ENCODE data around the gene SLC25A19.

Gene SLC25A19

GRCh38 chr17:75228847-75229246, 60.4 kb downstream of the SLC25A19 start:
- no peak for TF ChIP-seq EZH2phosphoT487 (IDR thresholded peaks at IDR 0.05; ENCODE audit: low read depth)
- no peak for TF ChIP-seq CTCF (IDR thresholded peaks at IDR 0.05; ENCODE audit: low read depth, low read length)
- Histone ChIP-seq H3K9me3 (ENCODE audit: insufficient read depth, low read length) (no peaks in the 10 kb centered on the region), H3K79me2 (ENCODE audit: low read length) (no peaks in the 10 kb centered on the region), H3K27me3 (ENCODE audit: low read depth, low read length) (no peaks in the 10 kb centered on the region), H3K27ac (ENCODE audit: low read length) (no peak overlapping the region), H3K4me3 (ENCODE audit: low read length) (no peak overlapping the region), H3K4me1 (ENCODE audit: low read length) (no peaks in the 10 kb centered on the region), H4K20me1 (ENCODE audit: insufficient read depth, low read length) (no peaks in the 10 kb centered on the region), H3K9ac (ENCODE audit: low read length) (no peak overlapping the region), H3K36me3 (replicated peaks; ENCODE audit: low read depth, low read length) (peaks cover 57% of the 10 kb centered on the region), H2AFZ (ENCODE audit: low read depth, low read length) (no peak overlapping the region), H3K4me2 (ENCODE audit: low read length) (no peak overlapping the region)

GRCh38 chr17:75228305-75228704, 60.9 kb downstream of the SLC25A19 start:
- no peaks in the 10 kb centered on the region for H3K27me3 ChIP-seq (ENCODE audit: low read depth, low read length)
- peaks cover 59% of the 10 kb centered on the region for H3K36me3 ChIP-seq (replicated peaks; ENCODE audit: low read depth, low read length)
- H3K4me2 ChIP-seq (ENCODE audit: low read length), result no peak overlapping the region
- H4K20me1 ChIP-seq (ENCODE audit: insufficient read depth, low read length), result no peaks in the 10 kb centered on the region
- TF ChIP-seq CTCF (IDR thresholded peaks at IDR 0.05; ENCODE audit: low read depth, low read length) (no peak), EZH2phosphoT487 (IDR thresholded peaks at IDR 0.05; ENCODE audit: low read depth) (no peak)
- no peak overlapping the region for H3K9ac ChIP-seq (ENCODE audit: low read length)
- no peak overlapping the region for H2AFZ ChIP-seq (ENCODE audit: low read depth, low read length)
- no peaks in the 10 kb centered on the region for H3K4me1 ChIP-seq (ENCODE audit: low read length)
- H3K4me3 ChIP-seq (ENCODE audit: low read length), result no peak overlapping the region
- no peaks in the 10 kb centered on the region for H3K9me3 ChIP-seq (ENCODE audit: insufficient read depth, low read length)
- H3K27ac ChIP-seq (ENCODE audit: low read length), result no peak overlapping the region
- H3K79me2 ChIP-seq (ENCODE audit: low read length), result no peaks in the 10 kb centered on the region

- Histone ChIP-seq H4K20me1 (ENCODE audit: insufficient read depth, low read length) (no peaks in the 10 kb centered on the region), H3K79me2 (ENCODE audit: low read length) (no peaks in the 10 kb centered on the region), H3K4me3 (ENCODE audit: low read length) (no peak overlapping the region), H3K4me2 (ENCODE audit: low read length) (no peak overlapping the region), H3K27me3 (ENCODE audit: low read depth, low read length) (no peaks in the 10 kb centered on the region), H3K36me3 (replicated peaks; ENCODE audit: low read depth, low read length) (peaks cover 55% of the 10 kb centered on the region), H3K9ac (ENCODE audit: low read length) (no peak overlapping the region), H3K4me1 (ENCODE audit: low read length) (no peaks in the 10 kb centered on the region), H3K9me3 (ENCODE audit: insufficient read depth, low read length) (no peaks in the 10 kb centered on the region), H2AFZ (ENCODE audit: low read depth, low read length) (no peak overlapping the region), H3K27ac (ENCODE audit: low read length) (no peak overlapping the region)
- TF ChIP-seq EZH2phosphoT487 (IDR thresholded peaks at IDR 0.05; ENCODE audit: low read depth) (no peak), CTCF (IDR thresholded peaks at IDR 0.05; ENCODE audit: low read depth, low read length) (no peak)
Measured at GRCh38 chr17:75227729-75228128, 61.5 kb downstream of the SLC25A19 start.

- H3K4me2 ChIP-seq (ENCODE audit: low read length), result no peak overlapping the region
- no peak overlapping the region for H2AFZ ChIP-seq (ENCODE audit: low read depth, low read length)
- no peak overlapping the region for H3K9ac ChIP-seq (ENCODE audit: low read length)
- no peaks in the 10 kb centered on the region for H3K4me1 ChIP-seq (ENCODE audit: low read length)
- TF ChIP-seq CTCF (IDR thresholded peaks at IDR 0.05; ENCODE audit: low read depth, low read length), result no peak
- no peaks in the 10 kb centered on the region for H4K20me1 ChIP-seq (ENCODE audit: insufficient read depth, low read length)
- peaks cover 5% of the 10 kb centered on the region; the same call in 1 of the 2 replicates for H3K79me2 ChIP-seq (ENCODE audit: low read length)
- no peaks in the 10 kb centered on the region for H3K27me3 ChIP-seq (ENCODE audit: low read depth, low read length)
- H3K4me3 ChIP-seq (ENCODE audit: low read length), result no peak overlapping the region
- H3K36me3 ChIP-seq (replicated peaks; ENCODE audit: low read depth, low read length), result peaks cover 47% of the 10 kb centered on the region
- no peak overlapping the region for H3K27ac ChIP-seq (ENCODE audit: low read length)
- no peaks in the 10 kb centered on the region for H3K9me3 ChIP-seq (ENCODE audit: insufficient read depth, low read length)
Measured at GRCh38 chr17:75225016-75225415, 64.2 kb downstream of the SLC25A19 start.

All from OCI-LY3 (cell line).